ENCODE measurements around the gene HIVEP2.
A peak's percentile ranks its signal among the peaks of the same experiment; 100 is the strongest.

Gene HIVEP2

GRCh38 chr6:142925575-142926110 lies 19.3 kb downstream of the HIVEP2 start:
- DNase-seq (ENCODE audit: low read depth, low spot score), result no peak

DNA sequence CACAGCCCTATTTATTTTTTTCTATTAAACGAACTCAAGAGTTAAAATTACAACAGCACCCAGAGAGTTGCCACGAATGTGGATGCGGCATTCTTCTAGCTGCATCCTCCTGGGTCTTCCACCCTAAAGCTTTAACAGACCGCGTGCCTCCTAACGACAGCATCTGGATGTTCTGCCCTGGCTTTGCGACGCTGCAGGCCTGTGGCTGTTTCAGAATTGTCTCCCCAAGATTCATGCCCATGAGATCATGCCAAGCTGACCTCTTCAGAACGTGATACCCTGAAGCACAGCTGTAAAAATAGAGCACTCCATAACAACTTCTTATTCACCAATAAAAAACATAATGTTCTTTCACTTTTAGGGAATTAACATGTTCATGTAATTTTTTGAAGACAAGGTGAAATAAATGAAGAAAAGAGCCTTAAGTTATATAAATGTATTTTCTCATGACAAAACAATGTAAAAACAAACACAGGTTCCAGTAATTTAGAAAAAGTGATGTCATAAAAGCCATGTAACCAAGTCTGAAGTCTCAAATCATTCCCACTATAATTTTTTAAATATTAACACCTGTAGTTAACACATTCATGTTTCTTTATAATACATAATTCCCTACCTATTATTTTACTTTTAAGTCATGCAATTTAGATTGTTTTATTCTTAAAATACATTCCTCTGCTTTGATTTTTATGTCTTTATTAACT lies 26.5 kb downstream of the HIVEP2 start:
- no peak for DNase-seq (ENCODE audit: low read depth, low spot score)

GRCh38 chr6:142916881-142917280 lies 28.1 kb downstream of the HIVEP2 start:
- no peak for DNase-seq (ENCODE audit: low read depth, low spot score)

DNA sequence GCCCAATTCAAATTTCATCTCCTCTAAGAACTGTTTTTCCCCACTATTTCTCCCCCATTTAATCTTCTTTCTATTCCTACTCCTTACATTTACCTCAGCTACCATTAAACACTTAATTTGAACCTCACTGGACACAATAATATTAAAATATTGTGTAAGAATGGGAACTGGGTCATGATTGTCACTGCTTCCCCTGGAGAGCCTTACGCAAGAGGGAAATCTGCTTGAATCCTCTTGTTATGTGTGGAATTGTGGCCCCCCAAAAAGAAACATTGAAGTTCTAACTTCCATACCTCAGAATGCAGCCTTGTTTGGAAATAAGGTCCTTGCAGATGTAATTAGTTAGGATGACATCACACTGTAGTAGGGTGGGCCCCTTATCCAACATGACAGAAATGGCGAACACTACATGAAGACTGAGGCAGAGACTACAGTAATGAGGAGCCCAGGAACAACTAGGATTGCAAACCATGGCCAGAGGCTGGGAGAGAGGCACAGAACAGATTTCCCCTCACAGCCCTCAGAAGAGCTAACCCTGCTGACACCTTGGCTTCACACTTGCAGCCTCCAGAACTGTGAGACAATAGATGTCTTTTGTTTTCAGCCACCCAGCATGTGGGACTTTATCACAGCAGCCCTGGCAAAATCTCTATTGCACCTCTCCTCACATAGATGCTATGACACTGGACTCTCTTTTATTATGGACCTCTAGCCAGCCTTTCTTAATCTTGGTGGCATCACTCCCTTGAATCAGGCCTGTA lies 29.9 kb downstream of the HIVEP2 start:
- no peak for DNase-seq (ENCODE audit: low read depth, low spot score)

- DNase-seq (ENCODE audit: low read depth, low spot score), result no peak
These were observed 30.6 kb downstream of the HIVEP2 start for GRCh38 chr6:142914369-142914768.

DNA sequence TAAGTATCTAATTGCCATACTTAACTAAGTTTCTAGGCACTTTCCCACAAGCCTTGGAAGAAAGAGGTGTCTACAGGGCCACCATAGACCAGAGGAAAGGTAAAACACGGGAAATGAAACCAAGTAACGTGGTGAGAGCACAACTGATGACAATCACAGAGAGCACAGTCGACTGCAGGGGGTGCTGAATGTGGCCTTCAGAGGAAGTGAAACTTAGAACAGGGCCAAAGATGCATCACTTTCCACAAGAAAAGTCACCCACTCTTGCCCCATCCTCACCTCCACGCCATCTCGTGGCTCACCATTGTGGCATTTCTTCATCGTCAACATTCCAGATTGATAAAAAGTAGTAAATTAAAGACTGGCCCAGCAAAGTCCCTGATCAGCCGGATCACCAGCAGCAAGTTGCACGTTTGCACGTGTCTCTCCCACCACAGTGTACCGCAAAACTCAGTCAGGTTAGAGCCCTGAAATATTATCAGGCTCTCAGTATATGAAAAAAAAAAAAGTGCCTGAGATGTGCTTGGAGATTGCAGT lies 31.4 kb downstream of the HIVEP2 start:
- DNase-seq (ENCODE audit: low read depth, low spot score), result peak; percentile 46

DNA sequence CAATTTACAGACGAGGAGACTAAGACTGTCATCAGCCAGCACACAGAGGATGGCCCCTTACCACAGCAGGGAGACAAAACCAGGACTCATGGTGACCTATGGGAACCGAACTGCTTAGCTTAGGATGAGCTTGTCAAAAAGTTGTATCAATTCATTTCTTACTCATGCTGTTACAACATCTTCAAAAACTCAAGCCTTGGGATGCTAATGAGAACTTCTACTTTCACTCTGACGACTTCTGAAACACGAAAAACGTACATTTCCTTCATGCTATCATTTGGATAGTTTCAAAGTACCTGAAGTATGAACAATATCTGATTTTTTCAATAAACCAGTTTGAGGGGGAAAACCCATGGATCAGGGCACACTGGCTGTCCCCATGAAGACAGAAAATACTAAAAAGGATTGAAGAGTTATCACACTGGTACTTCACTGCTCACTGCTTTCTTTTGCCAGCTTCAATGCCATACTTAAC lies 31.9 kb downstream of the HIVEP2 start:
- no peak for DNase-seq (ENCODE audit: low read depth, low spot score)

DNA sequence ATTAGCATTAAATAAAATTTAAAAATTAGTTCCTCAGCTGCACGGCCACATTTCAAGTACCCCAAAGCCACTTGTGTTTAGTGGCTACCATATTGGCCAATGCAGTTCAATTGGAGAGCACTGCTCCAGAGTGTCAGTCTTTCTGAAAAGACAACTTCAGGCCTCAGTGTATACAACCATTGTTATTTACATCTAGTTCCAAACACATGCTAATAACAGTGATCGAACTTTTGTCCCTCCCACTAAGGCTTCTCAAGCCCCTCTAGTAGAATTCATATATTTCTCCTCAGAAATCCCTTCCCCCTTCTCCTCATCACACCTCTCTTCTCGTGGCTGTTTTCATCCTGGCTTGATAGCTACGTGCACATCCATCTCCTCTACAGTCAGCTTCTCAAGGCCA lies 32.9 kb downstream of the HIVEP2 start:
- no peak for DNase-seq (ENCODE audit: low read depth, low spot score)

DNA sequence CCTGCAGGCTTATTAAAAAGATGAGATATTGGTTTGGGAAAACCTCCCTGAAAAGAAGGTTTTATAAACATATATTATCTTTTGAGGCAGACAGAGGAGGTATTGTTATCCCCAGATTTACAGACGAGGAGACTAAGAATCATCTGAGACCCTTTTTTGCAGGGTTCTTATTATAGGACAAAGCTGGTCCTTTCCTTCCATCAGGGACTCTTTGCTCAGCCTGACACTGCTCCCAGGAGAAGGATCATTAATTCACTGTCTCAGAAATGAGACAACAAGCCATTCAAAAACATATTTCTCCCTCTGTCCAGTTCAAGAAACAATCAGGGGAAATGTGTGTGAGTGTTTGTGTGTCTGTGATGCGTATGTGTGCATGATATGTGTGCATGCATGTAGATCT lies 33.5 kb downstream of the HIVEP2 start:
- no peak for DNase-seq (ENCODE audit: low read depth, low spot score)

GRCh38 chr6:142909686-142910085 lies 35.3 kb downstream of the HIVEP2 start:
- no peak for DNase-seq (ENCODE audit: low read depth, low spot score)

- no peak for DNase-seq (ENCODE audit: low read depth, low spot score)
These were observed 36.7 kb downstream of the HIVEP2 start for GRCh38 chr6:142908235-142908634.

DNA sequence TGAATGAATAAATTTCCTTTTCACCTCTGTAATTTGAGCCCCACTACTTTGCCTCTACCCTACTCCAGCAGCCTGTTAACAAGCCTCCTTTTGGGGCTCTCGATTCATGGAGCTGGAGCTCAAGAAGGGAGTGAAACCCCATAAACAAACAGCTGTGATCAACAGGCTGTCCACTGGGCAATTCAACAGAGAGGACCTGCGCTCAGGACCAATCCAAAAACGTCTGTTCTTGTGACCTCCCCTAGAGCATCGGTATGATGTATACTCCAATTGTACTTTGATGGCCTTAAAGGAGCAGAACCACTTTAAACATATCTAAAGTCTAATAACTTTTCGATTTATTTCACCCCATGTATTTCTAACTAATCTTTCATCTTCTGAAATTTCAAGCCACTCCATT lies 37.4 kb downstream of the HIVEP2 start:
- DNase-seq (ENCODE audit: low read depth, low spot score), result no peak

DNA sequence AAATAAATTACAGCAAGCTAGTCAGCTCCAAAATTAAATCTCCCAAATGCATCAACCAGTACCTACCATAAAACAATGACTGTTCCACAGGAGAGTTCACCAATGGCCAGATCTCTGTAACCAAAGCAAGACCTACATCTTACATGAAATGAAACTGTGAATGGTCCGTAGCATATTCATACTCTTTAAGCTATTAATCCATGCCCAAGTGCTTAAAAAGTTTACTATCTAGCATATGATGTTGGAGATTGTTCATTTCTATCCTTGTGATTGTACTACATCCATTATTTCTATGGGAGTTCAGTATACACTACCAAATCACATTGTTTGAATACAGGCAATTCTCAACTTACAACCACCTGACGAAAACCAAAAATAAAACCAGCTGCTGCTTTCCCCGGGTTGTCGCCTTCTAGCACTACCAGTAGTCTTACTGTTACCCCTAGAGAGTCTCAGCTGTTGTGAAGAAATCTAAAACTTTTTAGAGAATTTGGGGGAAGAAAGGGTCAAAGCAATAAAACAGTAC lies 38.0 kb downstream of the HIVEP2 start:
- DNase-seq (ENCODE audit: low read depth, low spot score), result no peak

- DNase-seq (ENCODE audit: low read depth, low spot score), result no peak
These were observed 41.2 kb downstream of the HIVEP2 start for GRCh38 chr6:142903812-142904211.

DNA sequence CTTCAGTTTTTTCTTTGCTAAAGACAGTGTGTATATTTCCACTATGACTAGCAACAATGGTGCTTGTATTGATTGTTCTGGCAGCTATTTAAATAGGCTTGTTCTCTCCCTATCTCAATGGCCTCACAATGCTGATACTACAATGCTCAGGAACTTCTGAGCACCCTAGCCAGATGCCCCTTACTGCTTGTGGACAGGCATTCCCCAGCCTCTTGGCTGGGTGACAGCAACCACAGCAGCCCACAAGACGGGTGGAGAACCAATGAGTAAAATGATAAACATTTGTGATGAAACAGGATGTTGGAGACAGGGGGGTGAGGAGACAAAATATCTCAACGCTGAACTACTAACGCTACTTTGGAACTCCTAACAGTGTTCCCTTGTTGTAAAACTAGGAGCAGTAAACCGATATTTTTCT lies 42.3 kb downstream of the HIVEP2 start:
- no peak for DNase-seq (ENCODE audit: low read depth, low spot score)

- no peak for DNase-seq (ENCODE audit: low read depth, low spot score)
These were observed 43.4 kb downstream of the HIVEP2 start for GRCh38 chr6:142901611-142902010.

DNA sequence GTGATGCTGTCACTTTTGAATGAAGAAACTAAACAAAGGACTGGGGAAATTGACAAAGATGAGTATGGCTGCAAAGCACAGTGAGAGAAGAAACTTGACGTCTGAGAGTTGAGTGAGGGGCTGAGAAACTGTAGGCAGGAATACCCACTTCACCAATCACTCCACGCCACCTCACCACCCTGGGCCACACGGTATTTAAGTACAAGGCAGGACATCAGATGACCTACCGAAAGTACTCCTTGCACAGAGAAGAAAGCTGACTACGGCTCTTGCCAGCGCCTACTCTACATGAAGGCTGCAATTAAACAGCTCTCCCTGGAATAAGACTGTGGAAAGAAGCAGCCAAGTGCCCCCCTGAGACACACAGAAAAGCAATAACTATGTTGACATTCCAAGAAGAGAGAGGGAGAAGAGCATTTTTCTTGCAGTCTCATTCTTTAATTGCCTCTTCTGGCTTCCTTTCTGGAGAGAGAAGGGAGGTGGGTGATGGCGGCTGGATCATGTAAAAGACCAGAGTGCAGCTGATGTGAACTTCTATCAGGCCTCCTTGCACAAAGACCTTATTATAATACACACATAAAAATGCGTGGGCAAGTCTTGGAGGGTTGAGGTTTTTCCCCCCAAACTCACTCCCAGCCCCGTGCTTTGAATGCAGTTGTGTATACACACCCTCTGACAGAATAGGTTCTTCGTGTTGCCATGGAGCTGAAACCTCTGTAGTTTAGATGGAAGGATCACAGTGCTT lies 44.6 kb downstream of the HIVEP2 start:
- no peak for DNase-seq (ENCODE audit: low read depth, low spot score)

DNA sequence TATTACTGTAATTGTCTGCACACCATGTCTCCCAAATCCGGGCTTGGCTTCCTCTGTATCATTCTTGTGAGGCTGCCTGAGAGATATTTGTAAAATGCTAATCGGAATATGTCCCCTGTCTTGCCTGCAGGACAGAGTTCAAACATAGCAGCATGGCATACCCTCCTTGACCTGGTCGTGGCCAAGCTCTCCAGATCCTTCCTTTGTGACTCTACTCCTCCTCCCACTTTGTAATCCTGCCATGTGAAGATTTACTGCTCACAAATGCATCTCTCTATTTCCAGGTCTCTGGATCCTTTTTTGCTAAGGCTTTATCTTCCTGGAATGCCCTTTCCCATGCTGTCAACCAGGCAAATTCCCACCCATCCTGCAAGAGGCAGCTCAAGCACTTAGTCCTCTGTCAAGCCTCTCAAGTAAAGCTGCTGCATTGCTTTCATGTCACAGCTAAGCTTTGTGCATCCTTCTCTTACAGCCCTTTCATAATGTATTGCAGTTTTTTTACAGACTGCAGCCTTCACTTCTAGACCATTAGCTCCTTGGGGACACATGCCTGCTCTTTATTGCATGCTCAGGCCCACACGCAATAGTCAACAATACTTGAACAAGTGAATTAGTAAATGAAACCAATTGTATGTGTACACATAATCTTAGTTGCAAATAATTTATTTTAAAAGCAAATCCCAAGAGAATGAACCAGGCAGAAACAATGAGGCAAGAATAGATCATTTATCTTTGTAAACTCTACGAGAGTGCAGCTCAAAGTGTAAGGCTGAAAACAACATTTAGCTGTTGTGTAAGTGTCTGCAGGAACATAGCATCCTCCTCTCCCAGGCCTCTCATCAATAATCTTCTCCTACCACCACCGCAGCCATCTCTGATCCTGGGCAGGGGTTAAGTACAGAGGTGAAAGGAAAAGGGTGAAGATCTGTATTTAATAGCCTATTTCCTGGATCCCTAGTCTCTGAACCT lies 45.8 kb downstream of the HIVEP2 start:
- DNase-seq (ENCODE audit: low read depth, low spot score), result no peak

DNA sequence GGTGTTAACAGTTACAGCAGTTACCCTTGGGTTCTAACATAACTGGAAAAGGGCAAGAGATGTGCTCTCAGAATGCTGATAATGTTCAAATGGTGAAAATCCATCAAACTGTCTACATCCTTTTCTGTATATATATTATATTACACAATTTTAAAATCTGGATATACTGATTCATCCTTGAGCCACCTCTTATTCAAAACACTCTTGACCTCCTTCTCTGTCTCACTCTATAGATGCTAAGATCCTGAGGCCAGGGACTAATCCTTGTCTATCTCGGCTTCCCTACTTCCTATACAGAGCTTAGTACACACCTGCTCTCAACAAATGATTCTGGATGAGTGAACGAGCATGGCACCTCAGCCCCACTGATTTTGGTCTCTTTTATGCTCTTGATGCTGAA lies 47.3 kb downstream of the HIVEP2 start:
- no peak for DNase-seq (ENCODE audit: low read depth, low spot score)

DNA sequence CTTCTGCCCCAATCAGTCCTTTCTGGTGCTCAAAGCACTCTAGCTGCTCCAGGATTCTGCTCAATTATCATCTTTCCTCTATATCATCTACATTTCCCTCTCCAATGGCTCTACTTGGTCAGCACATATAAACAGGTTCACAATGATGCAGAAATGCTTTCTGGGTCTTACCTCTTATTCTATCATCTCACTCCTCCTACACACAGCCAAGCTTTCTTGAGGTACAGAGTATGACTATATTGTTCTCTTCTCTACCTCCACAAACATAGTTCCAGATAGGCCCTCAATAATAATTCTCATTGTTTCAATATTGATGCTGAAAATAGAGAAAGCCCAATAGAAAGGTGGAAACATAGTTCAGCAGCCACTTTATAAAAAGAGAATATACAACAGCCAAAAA lies 48.2 kb downstream of the HIVEP2 start:
- DNase-seq (ENCODE audit: low read depth, low spot score), result no peak

All from activated naive CD8-positive, alpha-beta T cell treated with anti-CD3 and anti-CD28 coated beads, Interleukin-2, amount 50 U/mL, for 16 hours (primary cell).